Measurements from ENCODE around the gene PADI2.

PADI2 gene

GRCh38 chr1:17112496-17113236 lies 6.6 kb downstream of the PADI2 start:
- TF ChIP-seq CTCF (IDR thresholded peaks at IDR 0.05; ENCODE audit: extremely low read depth, missing control alignments): no peak
- no peak for DNase-seq (ENCODE audit: low spot score)

GRCh38 chr1:17112076-17112475 lies 7.2 kb downstream of the PADI2 start:
- no peak for DNase-seq (ENCODE audit: low spot score)
- no peak for TF ChIP-seq CTCF (IDR thresholded peaks at IDR 0.05; ENCODE audit: extremely low read depth, missing control alignments)

- TF ChIP-seq CTCF (IDR thresholded peaks at IDR 0.05; ENCODE audit: extremely low read depth, missing control alignments): no peak
Observed at GRCh38 chr1:17110555-17110926, 8.7 kb downstream of the PADI2 start.

GRCh38 chr1:17109892-17110554 lies 9.2 kb downstream of the PADI2 start:
- no peak for DNase-seq (ENCODE audit: low spot score)

More at GRCh38 chr1:17110555-17110926, 8.7 kb downstream of the PADI2 start:
- DNase-seq (ENCODE audit: low spot score): no peak

GRCh38 chr1:17108786-17109185 lies 10.5 kb downstream of the PADI2 start:
- no peak for TF ChIP-seq CTCF (IDR thresholded peaks at IDR 0.05; ENCODE audit: extremely low read depth, missing control alignments)
- DNase-seq (ENCODE audit: low spot score): no peak

More at GRCh38 chr1:17109892-17110554, 9.2 kb downstream of the PADI2 start:
- TF ChIP-seq CTCF (IDR thresholded peaks at IDR 0.05; ENCODE audit: extremely low read depth, missing control alignments): no peak

- TF ChIP-seq CTCF (IDR thresholded peaks at IDR 0.05; ENCODE audit: extremely low read depth, missing control alignments): no peak
- DNase-seq (ENCODE audit: low spot score): no peak
Observed at GRCh38 chr1:17108360-17108759, 10.9 kb downstream of the PADI2 start.

GRCh38 chr1:17104782-17105181 lies 14.5 kb downstream of the PADI2 start:
- TF ChIP-seq CTCF (IDR thresholded peaks at IDR 0.05; ENCODE audit: extremely low read depth, missing control alignments): no peak
- no peak for DNase-seq (ENCODE audit: low spot score)
